ENCODE results near the gene WDR59.

- no peak for TF ChIP-seq POLR2AphosphoS5 (IDR thresholded peaks at IDR 0.05; ENCODE audit: borderline replicate concordance, low read depth, low read length)
- no peak for TF ChIP-seq EZH2 (IDR thresholded peaks at IDR 0.05)
- no peak for TF ChIP-seq FOXP2 (optimal IDR thresholded peaks at IDR 0.05; ENCODE audit: control extremely low read depth, extremely low read length, insufficient read depth)
These were observed 42.4 kb downstream of the WDR59 start for GRCh38 chr16:74942566-74942965.

All from SK-N-MC (cell line).